ENCODE measurements around the gene HS6ST3. TPM values are rescaled to one million over a fixed set of nuclear protein-coding genes. Genes with fewer than 3 reads are reported as not detected.
"Not testable (repeated sequence)": the region's sequence is repeated elsewhere in the genome, so short reads cannot be mapped to it uniquely, and the experiment has no call there.

Gene HS6ST3
- total RNA-seq, 1 donor from 2014 or later: 1.4 TPM

DNA sequence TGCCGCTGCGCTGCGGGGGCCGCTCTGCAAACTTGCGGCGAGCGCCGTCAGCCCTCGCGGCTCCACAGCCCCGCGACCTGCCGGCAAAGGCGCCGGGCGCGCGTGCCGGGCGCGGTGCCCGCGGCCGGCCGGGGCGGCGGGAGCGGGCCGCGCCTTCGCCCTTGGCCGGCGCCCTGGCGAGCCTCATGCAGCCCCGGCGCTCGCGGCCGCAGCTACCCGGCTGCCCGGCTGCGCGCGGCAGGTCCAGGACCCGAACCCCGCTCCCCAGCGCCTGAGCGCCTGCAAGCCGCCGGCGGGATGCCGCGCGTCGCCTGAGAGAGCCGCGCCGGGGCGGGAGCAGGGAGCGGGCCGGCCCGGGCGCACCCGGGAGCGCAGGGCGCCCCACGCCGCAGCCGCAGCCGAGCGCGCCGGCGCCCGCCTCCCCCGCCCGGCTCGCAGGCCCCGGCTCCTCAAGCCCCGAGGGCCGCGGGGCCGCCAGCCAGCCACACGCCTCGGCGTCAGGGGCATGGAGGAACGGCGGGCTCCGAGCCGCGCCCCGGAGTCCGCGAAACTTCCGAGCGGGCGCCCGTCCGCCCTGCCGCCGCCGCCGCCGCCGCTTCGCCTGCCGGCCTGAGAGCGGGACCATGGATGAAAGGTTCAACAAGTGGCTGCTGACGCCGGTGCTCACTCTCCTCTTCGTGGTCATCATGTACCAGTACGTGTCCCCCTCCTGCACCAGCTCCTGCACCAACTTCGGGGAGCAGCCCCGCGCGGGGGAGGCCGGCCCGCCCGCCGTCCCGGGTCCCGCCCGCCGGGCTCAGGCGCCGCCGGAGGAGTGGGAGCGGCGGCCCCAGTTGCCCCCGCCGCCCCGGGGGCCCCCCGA is 564 bp downstream of the HS6ST3 start:
- intact Hi-C loops (cut with DNase I): no loop called here
- no peak for DNase-seq (ENCODE audit: low spot score)

- intact Hi-C loops (cut with DNase I): no loop called here
- no peak for DNase-seq (ENCODE audit: low spot score)
These were observed 1.5 kb downstream of the HS6ST3 start for GRCh38 chr13:96091164-96092117.

- intact Hi-C loops (cut with DNase I): no loop called here
- DNase-seq (ENCODE audit: low spot score): no peak
These were observed 3.5 kb downstream of the HS6ST3 start for GRCh38 chr13:96093296-96094006.

- no peak for DNase-seq (ENCODE audit: low spot score)
- intact Hi-C loops (cut with DNase I): no loop called here
These were observed 10.7 kb downstream of the HS6ST3 start for GRCh38 chr13:96100457-96101220.

- no peak for DNase-seq (ENCODE audit: low spot score)
These were observed 14.6 kb downstream of the HS6ST3 start for GRCh38 chr13:96104516-96104915.

GRCh38 chr13:96108072-96108471 is 18.2 kb downstream of the HS6ST3 start:
- intact Hi-C loops (cut with DNase I); DNase-seq (ENCODE audit: low spot score): not testable (repeated sequence)

More at GRCh38 chr13:96104516-96104915, 14.6 kb downstream of the HS6ST3 start:
- intact Hi-C loops (cut with DNase I): no loop called here

DNA sequence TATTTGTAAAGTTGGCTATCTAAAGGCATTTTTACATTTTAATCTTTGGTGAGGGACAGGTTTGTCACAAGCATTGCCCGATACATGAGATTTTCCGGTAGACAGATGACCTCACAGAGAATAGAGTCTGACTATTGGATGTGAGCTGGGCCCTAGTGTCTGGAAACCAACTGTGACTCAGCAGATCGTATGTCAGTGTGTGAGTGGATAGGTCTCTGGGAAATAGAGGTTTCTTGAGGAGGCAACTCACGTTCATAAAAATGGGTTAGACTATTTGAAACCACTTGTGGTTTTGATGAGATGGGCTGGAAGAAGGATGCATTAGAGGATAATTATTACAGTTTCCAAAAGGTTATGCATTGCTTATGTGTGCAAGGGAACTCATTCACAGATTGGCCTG is 19.2 kb downstream of the HS6ST3 start:
- DNase-seq (ENCODE audit: low spot score): no peak
- intact Hi-C loops (cut with DNase I): no loop called here

DNA sequence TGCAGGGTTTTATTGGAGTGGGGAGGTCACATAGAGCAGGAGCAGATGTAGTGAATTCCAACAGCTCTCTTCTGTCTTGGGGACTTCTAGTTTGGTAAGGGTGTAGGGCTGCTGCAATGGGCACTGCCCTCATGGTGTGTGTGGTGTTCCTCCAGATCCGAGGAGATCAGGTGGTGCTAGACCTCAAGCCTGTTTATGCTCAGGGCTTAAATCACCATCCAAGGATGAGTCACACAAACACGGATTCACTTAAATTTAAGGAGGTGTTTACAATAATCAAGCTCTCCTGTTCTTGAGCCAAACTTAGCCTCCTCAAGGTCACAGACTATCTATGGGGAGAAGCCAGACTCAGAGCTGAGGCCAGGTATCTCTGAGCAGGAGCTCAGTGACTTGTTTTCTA is 23.0 kb downstream of the HS6ST3 start:
- DNase-seq (ENCODE audit: low spot score): no peak
- intact Hi-C loops (cut with DNase I): no loop called here

GRCh38 chr13:96115368-96115767 is 25.5 kb downstream of the HS6ST3 start:
- DNase-seq (ENCODE audit: low spot score); intact Hi-C loops (cut with DNase I): not testable (repeated sequence)

DNA sequence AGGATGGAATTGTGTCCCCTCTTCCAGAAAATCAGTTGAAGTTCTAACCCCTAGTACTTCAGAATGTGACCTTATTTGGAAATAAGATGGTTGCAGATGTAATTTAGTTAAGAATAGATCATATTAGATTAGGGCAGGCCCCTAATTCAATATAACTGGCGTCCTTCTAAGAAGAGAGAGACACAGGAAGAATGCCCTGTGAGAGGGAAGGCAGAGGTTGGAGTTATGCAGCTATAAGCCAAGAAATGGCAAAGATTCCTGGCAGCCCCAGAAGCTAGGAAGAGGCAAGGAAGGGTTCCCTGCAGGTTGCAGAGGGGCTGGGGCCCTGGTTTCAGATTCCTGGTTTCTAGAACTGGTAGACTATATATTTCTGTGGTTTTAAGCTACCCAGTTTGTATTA is 30.0 kb downstream of the HS6ST3 start:
- no peak for DNase-seq (ENCODE audit: low spot score)
- intact Hi-C loops (cut with DNase I): no loop called here

GRCh38 chr13:96130818-96131340 is 41.0 kb downstream of the HS6ST3 start:
- DNase-seq (ENCODE audit: low spot score): no peak
- intact Hi-C loops (cut with DNase I): no loop called here

GRCh38 chr13:96141032-96141431 is 51.1 kb downstream of the HS6ST3 start:
- intact Hi-C loops (cut with DNase I): no loop called here
- no peak for DNase-seq (ENCODE audit: low spot score)

DNA sequence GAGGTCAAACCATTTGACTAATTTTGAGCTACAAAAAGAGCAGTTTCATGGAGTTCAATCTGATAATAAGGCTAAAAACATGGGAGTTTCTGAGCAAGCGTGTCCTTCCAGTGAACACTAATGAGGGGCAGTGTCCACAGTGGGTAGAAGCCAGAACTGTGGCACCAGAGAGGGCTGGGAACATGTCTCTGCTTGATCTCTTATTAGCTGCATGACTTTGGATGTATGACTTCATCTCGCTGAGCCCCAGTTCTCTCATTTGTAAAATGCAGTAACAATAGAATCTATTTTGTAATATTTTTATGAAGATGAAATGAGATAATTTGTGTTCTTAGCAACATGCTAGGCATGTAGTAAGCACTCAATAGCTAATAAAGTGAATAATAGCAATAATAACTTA is 69.8 kb downstream of the HS6ST3 start:
- no peak for DNase-seq (ENCODE audit: low spot score)
- intact Hi-C loops (cut with DNase I): no loop called here

DNA sequence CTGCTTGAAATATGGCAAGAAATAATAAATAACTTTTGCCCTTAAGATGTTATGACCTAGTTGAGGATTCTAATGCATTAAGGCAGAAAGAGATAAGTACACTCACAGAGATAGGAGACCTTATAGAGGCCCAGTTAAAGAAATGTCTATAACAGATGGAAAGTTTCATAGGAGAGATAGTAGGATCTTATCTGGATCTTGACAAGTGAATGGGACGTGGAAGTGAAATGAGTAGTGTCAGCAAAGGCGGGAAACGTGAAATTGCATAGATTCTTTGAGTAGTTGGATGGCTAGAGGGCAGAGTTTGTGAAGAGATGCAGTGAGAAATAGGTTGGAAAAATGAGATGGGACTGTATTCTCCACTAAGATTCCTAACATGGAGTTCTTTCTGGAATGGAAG is 71.2 kb downstream of the HS6ST3 start:
- DNase-seq (ENCODE audit: low spot score): no peak
- intact Hi-C loops (cut with DNase I): no loop called here

GRCh38 chr13:96165840-96166239 is 75.9 kb downstream of the HS6ST3 start:
- intact Hi-C loops (cut with DNase I): no loop called here
- DNase-seq (ENCODE audit: low spot score): no peak

- intact Hi-C loops (cut with DNase I): no loop called here
- DNase-seq (ENCODE audit: low spot score): no peak
These were observed 82.2 kb downstream of the HS6ST3 start for GRCh38 chr13:96172066-96172465.

- intact Hi-C loops (cut with DNase I): no loop called here
- DNase-seq (ENCODE audit: low spot score): no peak
These were observed 88.9 kb downstream of the HS6ST3 start for GRCh38 chr13:96178759-96179158.

DNA sequence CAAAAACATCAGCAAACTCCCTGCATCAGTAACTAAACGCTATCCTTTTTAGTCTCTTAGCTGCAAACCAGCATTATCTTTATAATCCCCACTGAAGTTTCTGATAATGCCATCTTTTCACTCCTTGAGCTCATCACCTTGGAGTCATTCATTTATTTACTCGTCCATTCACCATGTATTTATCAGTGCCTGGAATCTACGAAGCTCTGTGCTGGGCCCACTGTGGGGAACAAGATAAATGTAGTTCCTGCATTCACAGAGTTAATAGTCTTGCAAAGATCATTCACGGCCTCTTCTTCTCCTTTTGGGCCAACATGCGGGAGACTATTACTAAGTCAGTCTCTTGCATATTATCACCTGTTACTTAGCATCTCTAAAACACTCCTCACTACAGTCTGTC is 89.4 kb downstream of the HS6ST3 start:
- DNase-seq (ENCODE audit: low spot score): no peak
- intact Hi-C loops (cut with DNase I): no loop called here

DNA sequence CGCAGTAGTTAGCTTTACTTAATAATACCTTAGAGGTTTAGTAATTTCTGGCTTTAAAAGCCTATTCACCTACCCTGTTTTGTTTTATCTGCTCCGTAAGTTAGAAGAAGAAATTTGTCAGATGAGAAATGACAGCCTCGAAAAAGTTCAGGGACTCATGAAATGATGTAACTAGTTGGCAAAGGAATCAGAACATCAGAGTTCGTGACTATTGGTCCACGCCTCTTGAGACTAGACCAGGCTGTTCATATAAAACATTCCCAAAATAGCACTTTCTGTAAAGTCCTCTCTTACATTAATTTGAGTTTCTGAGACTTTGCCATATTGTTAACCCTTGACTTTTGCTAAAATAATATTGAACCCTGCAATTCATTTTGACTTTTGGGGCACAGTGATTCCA is 92.0 kb downstream of the HS6ST3 start:
- intact Hi-C loops (cut with DNase I): no loop called here
- no peak for DNase-seq (ENCODE audit: low spot score)

Data from cardiac septum (tissue), 1 donor.